ENCODE measurements around the gene TTC39A.
"Not testable (repeated sequence)": the region's sequence is repeated elsewhere in the genome, so short reads cannot be mapped to it uniquely, and the experiment has no call there.

TTC39A gene

GRCh38 chr1:51266791-51267190 lies 63.6 kb downstream of the TTC39A start:
- H3K27me3 Mint-ChIP-seq = no peaks in the 10 kb centered on the region
- no peak for DNase-seq
- H3K4me1 Mint-ChIP-seq = peaks cover 25% of the 10 kb centered on the region
- peaks cover 20% of the 10 kb centered on the region for H3K36me3 Mint-ChIP-seq
- no peaks in the 10 kb centered on the region for H3K9me3 Mint-ChIP-seq
- CTCF ChIA-PET = interaction anchor here (1.1 kb wide), 1 partner anchor 29 kb away, joined by 3 read pairs; no protein-coding TSS in a partner anchor
- peak overlapping the region; percentile 45 for H3K27ac Mint-ChIP-seq
- H3K4me3 Mint-ChIP-seq = no peak overlapping the region

DNA sequence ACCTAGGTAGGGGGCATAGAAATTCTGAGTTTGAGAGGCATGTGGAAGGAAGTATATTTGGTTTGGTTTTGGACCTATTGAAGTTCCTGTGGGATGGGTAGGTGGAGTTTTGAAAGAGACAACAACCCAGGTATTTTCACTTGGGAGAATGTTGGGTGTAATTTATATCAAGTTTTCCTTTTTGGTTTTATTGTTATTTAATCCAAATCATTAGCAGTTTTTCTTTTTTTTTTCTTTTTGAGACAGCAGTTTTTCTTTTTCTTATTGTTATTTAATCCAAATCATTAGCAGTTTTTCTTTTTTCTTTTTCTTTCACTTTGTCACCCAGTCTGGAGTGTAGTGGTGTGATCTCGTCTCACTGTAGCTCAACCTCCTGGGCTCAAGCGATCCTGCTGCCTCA lies 64.2 kb downstream of the TTC39A start:
- Mint-ChIP-seq H3K4me3 (no peak overlapping the region), H3K36me3 (peaks cover 16% of the 10 kb centered on the region), H3K27me3 (no peaks in the 10 kb centered on the region), H3K4me1 (peaks cover 27% of the 10 kb centered on the region), H3K27ac (no peak overlapping the region), H3K9me3 (no peaks in the 10 kb centered on the region)
- DNase-seq = no peak
- CTCF ChIA-PET = no interaction called here

GRCh38 chr1:51265618-51266017 lies 64.7 kb downstream of the TTC39A start:
- Mint-ChIP-seq H3K36me3 (peaks cover 11% of the 10 kb centered on the region), H3K4me1 (peaks cover 30% of the 10 kb centered on the region), H3K9me3 (no peaks in the 10 kb centered on the region), H3K27me3 (no peaks in the 10 kb centered on the region), H3K4me3 (no peak overlapping the region), H3K27ac (no peak overlapping the region)
- DNase-seq = no peak
- CTCF ChIA-PET = no interaction called here

DNA sequence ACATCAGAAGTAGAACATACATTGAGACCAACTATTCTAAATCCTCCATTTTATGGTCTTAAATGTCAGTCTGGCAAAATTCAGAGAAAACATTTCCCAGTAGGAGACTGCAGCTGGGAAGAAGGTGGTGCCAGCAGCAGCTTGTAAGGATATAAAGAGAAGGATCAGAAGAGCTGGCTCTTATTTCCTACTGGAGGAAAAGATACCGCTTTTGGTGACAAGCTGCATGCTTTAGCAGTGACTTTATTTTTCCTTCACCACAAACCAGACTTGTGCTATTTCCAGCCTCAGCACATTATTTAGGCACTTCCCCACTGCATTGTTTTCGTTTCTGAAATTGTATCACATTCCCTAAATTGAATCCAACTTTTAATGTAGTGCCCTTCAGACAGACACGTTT lies 65.9 kb downstream of the TTC39A start:
- peaks cover 5% of the 10 kb centered on the region for H3K36me3 Mint-ChIP-seq
- no peak overlapping the region for H3K27ac Mint-ChIP-seq
- no peaks in the 10 kb centered on the region for H3K9me3 Mint-ChIP-seq
- H3K4me1 Mint-ChIP-seq = peaks cover 30% of the 10 kb centered on the region
- H3K4me3 Mint-ChIP-seq = no peak overlapping the region
- H3K27me3 Mint-ChIP-seq = no peaks in the 10 kb centered on the region
- no peak for DNase-seq
- CTCF ChIA-PET = no interaction called here

DNA sequence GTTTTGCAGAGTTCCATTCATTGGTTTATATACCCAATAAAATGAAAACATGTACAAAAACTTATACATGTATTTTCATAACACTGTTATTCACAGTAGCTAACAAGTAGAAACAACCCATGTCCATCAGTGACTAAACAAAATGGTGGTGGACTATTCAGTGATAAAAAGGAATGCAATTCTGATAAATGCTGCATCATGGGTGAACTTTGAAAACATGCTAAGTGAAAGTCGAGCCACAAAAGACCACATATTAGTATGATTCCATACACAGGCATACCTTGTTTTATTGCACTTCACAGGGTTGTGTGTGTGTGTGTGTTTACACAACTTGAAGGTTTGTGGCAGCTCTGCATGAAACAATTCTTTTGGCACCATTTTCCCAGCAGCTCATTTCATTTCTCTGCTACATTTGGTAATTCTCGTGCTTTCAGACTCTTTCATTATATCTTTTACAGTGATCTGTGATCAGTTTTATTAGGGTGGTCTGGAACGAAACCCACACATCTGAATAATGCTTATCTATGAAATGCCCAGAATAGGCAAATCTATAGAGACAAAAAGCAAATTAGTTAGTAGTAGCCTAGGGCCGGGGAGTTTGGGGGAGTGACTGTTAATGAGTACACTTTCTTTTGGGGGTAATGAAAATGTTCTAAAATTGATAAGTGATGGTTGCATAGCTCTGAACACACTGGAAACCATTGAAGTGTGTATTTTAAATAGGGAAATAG lies 67.0 kb downstream of the TTC39A start:
- CTCF ChIA-PET = interaction anchor here (1.4 kb wide), 1 partner anchor 71 kb away, joined by 3 read pairs; no protein-coding TSS in a partner anchor
- H3K36me3 Mint-ChIP-seq = peaks cover 2% of the 10 kb centered on the region
- H3K27ac Mint-ChIP-seq = no peak overlapping the region
- H3K4me3 Mint-ChIP-seq = no peak overlapping the region
- H3K4me1 Mint-ChIP-seq = peaks cover 24% of the 10 kb centered on the region
- H3K9me3 Mint-ChIP-seq = no peaks in the 10 kb centered on the region
- DNase-seq = no peak
- no peaks in the 10 kb centered on the region for H3K27me3 Mint-ChIP-seq

DNA sequence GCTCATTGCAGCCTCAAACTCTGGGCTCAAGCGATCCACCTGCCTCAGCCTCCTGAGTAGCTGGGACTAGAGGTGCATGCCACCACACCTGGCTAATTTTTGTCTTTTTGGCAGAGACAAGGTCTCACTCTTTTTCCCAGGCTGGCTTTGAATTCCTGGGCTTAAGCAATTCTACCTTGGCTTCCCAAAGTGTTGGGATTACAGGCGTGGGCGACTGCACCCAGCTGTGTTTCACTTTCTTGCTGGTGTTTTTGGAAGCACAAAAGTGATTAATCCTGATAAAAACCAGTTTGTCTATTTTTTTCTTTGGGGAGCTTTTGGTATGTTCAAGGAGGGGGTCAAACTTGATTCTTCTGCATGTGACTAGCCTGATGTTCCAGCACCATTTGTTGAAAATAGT lies 75.0 kb downstream of the TTC39A start:
- no peak for DNase-seq
- Mint-ChIP-seq H3K27ac (no peak overlapping the region), H3K9me3 (no peaks in the 10 kb centered on the region), H3K27me3 (no peaks in the 10 kb centered on the region), H3K4me1 (peaks cover 8% of the 10 kb centered on the region), H3K36me3 (peaks cover 2% of the 10 kb centered on the region), H3K4me3 (no peak overlapping the region)
- CTCF ChIA-PET = interaction anchor here (0.7 to 1.7 kb wide), 3 partner anchors 20 to 64 kb away, joined by 3 to 4 read pairs (median 4); no protein-coding TSS in a partner anchor

GRCh38 chr1:51253691-51254090 lies 76.7 kb downstream of the TTC39A start:
- CTCF ChIA-PET = no interaction called here
- Mint-ChIP-seq H3K4me3 (no peak overlapping the region), H3K9me3 (no peaks in the 10 kb centered on the region), H3K27ac (no peak overlapping the region), H3K27me3 (no peaks in the 10 kb centered on the region), H3K4me1 (peaks cover 8% of the 10 kb centered on the region), H3K36me3 (peaks cover 2% of the 10 kb centered on the region)
- DNase-seq = no peak

DNA sequence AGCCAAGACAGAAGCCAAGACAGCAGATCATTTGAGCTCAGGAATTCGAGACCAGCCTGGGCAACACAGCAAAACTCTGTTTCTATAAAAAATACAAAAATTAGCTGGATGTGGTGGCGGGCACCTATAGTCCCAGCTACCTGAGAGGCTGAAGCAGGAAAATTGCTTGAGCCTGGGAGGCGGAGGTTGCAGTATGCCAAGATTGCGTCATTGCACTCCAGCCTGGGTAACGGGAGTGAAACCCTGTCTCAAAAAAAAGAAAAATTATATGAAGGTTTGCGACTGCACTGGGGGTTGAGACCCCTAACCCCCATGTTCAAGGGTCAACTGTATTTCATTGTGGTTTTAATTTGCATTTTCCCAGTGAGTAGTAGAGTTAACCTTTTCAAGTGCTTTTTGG lies 78.0 kb downstream of the TTC39A start:
- Mint-ChIP-seq H3K4me1 (peaks cover 8% of the 10 kb centered on the region), H3K4me3 (no peak overlapping the region), H3K36me3 (peaks cover 2% of the 10 kb centered on the region), H3K27ac (no peak overlapping the region), H3K9me3 (no peaks in the 10 kb centered on the region), H3K27me3 (no peaks in the 10 kb centered on the region)
- no peak for DNase-seq
- CTCF ChIA-PET = no interaction called here

DNA sequence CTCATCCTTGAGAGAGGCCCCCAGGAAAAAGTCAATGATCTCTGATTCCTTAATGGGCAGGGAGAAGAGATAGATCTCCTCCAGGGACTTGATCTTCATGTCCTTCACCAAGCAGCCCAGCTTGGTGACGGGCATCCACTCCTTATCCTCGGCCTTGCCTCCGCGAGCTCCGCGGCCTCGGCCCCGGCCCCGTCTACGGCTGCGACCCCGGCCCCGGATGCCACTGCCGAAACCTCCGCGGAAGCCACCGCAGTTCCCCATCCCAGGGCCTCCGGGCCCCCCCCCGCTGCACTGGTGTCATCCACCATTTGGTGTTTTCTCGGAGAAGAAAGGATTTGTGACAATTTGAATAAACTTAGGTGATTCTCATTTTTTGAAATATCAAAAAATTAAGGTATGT lies 79.2 kb downstream of the TTC39A start:
- H3K36me3 Mint-ChIP-seq, DNase-seq, CTCF ChIA-PET, H3K9me3 Mint-ChIP-seq, H3K4me3 Mint-ChIP-seq, H3K27me3 Mint-ChIP-seq, H3K27ac Mint-ChIP-seq: not testable (repeated sequence)
- H3K4me1 Mint-ChIP-seq = peaks cover 18% of the 10 kb centered on the region

DNA sequence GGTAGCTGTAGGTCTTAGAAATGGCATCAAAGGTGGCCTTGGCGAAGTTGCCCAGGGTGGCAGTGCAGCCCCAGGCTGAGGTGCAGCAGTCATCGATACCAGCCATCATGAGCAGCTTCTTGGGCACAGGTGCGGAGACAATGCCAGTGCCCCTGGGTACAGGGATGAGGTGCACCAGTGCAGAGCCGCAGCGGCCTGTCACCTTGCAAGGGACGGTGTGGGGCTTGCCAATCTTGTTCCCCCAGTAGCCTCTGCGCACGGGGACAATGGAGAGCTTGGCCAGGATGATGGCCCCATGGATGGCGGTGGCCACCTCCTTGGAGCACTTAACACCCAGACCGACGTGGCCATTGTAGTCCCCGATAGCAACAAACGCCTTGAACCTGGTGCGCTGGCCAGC lies 79.6 kb downstream of the TTC39A start:
- H3K36me3 Mint-ChIP-seq, H3K4me3 Mint-ChIP-seq, H3K9me3 Mint-ChIP-seq, DNase-seq, H3K27me3 Mint-ChIP-seq, H3K27ac Mint-ChIP-seq, CTCF ChIA-PET: not testable (repeated sequence)
- peaks cover 21% of the 10 kb centered on the region for H3K4me1 Mint-ChIP-seq

GRCh38 chr1:51249445-51249844 lies 80.9 kb downstream of the TTC39A start:
- Mint-ChIP-seq H3K27ac (no peak overlapping the region), H3K36me3 (peaks cover 2% of the 10 kb centered on the region)
- CTCF ChIA-PET = no interaction called here

DNA sequence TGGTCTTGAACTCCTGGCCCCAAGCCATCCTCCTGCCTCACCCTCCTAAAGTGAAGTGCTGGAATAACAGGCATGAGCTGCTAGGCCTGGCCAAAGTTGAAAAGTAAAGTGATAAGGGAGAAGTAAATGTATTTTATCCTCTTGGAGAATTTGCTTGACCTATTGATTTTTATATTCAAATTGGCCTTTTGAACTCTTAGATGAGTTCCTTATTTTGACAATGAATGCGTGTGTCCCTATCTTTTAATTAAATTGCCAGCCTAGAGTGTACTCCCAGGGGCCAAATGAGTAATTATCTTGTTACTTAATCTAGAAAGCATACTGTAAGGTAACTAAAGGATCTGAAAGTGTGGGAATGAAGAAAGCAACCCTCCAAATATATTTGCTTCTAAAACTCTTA lies 82.9 kb downstream of the TTC39A start:
- CTCF ChIA-PET = interaction anchor here (1.2 kb wide), 1 partner anchor 9 kb away, joined by 3 read pairs; no protein-coding TSS in a partner anchor
- H3K27me3 Mint-ChIP-seq = no peaks in the 10 kb centered on the region
- peaks cover 5% of the 10 kb centered on the region for H3K36me3 Mint-ChIP-seq
- no peaks in the 10 kb centered on the region for H3K9me3 Mint-ChIP-seq
- no peak overlapping the region for H3K27ac Mint-ChIP-seq
- DNase-seq = no peak
- no peak overlapping the region for H3K4me3 Mint-ChIP-seq
- H3K4me1 Mint-ChIP-seq = peaks cover 20% of the 10 kb centered on the region

More at GRCh38 chr1:51249445-51249844, 80.9 kb downstream of the TTC39A start:
- Mint-ChIP-seq H3K27me3 (no peaks in the 10 kb centered on the region), H3K9me3 (no peaks in the 10 kb centered on the region), H3K4me1 (peaks cover 24% of the 10 kb centered on the region), H3K4me3 (no peak overlapping the region)
- no peak for DNase-seq

GRCh38 chr1:51247022-51247421 lies 83.3 kb downstream of the TTC39A start:
- Mint-ChIP-seq H3K27ac (no peak overlapping the region), H3K9me3 (no peaks in the 10 kb centered on the region), H3K27me3 (no peaks in the 10 kb centered on the region), H3K4me3 (no peak overlapping the region), H3K36me3 (peaks cover 3% of the 10 kb centered on the region), H3K4me1 (peaks cover 18% of the 10 kb centered on the region)
- CTCF ChIA-PET = interaction anchor here (1.2 kb wide), 1 partner anchor 9 kb away, joined by 3 read pairs; no protein-coding TSS in a partner anchor
- no peak for DNase-seq

GRCh38 chr1:51242546-51242945 lies 87.8 kb downstream of the TTC39A start:
- H3K9me3 Mint-ChIP-seq = no peaks in the 10 kb centered on the region
- DNase-seq = no peak
- H3K27ac Mint-ChIP-seq = no peak overlapping the region
- H3K36me3 Mint-ChIP-seq = peaks cover 6% of the 10 kb centered on the region
- no peaks in the 10 kb centered on the region for H3K27me3 Mint-ChIP-seq
- H3K4me3 Mint-ChIP-seq = no peak overlapping the region
- CTCF ChIA-PET = no interaction called here
- H3K4me1 Mint-ChIP-seq = peaks cover 39% of the 10 kb centered on the region

DNA sequence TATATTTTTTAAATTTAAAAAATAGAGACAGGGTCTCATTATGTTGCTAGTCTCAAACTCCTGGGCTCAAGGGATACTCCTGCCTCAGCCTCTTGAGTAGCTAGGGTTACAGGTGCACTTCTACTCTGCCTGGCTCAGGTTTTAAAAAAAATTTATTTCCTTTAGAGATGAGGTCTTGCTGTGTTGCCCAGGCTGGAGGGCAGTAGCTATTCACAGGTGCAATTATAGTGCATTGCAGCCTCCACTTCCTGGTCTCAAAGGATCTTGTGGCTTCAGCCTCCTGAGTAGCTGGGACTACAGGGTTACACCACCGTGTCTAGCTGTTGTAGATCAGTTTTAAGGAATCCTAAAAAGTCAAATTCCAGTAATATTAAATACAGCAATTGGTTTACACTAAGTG lies 89.2 kb downstream of the TTC39A start:
- H3K4me3 Mint-ChIP-seq = no peak overlapping the region
- CTCF ChIA-PET = no interaction called here

More for the DNA sequence above, 89.2 kb downstream of the TTC39A start:
- Mint-ChIP-seq H3K27me3 (no peaks in the 10 kb centered on the region), H3K9me3 (no peaks in the 10 kb centered on the region), H3K36me3 (peaks cover 6% of the 10 kb centered on the region), H3K4me1 (peaks cover 30% of the 10 kb centered on the region), H3K27ac (no peak overlapping the region)
- DNase-seq = no peak

All from activated naive CD4-positive, alpha-beta T cell treated with anti-CD3 and anti-CD28 coated beads, Interleukin-2, amount 10 ng/mL, durations not matched to agents 7 days and 5 days (primary cell).